ENCODE results near the gene ZFYVE16. TPM values are rescaled to one million over a fixed set of nuclear protein-coding genes. Genes with fewer than 3 reads are reported as not detected.

The ZFYVE16 gene
- total and polyA plus RNA-seq, 2 donors (not counting 1 experiment from before 2014, with no cell fraction given) = 12.9 to 34.2 TPM

DNA sequence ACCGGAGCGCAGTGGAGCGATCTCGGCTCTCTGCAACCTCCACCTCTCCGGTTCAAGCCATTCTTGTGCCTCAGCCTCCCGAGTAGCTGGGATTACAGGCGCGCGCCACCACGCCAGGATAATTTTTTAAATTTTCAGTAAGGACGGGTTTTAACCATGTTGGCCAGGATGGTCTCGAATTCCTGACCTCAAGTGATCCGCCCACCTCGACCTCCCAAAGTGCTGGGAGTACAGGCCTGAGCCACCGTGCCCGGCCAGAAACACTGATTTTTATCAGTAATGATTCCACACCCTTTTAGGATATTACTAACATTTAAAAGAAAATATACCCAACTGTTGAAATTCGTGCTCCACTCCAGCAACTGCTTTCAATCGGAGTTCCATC lies 79.6 kb downstream of the ZFYVE16 start:
- peak overlapping the region; percentile 77 for H3K4me2 ChIP-seq (ENCODE audit: extremely low read depth, insufficient read depth, low read length)
- H4K20me1 ChIP-seq (ENCODE audit: control insufficient read depth, extremely low read depth, insufficient read depth, low read length) = no peaks in the 10 kb centered on the region
- H3K27ac ChIP-seq (ENCODE audit: insufficient read depth, low read length) = peak overlapping the region; percentile 64
- peak overlapping the region; percentile 94 for H2AFZ ChIP-seq (ENCODE audit: low read length)
- peak overlapping the region; percentile 76 to 86 (median 85) for H3K4me3 ChIP-seq (replicated peaks in 1 of 4; ENCODE audit: control extremely low read depth in 1 of 4, insufficient read depth in 1 of 4, low read depth in 3 of 4, low read length in 4 of 4)
- no peaks in the 10 kb centered on the region for H3K36me3 ChIP-seq (ENCODE audit: control insufficient read depth, insufficient read depth, low read length)
- no peak for DNase-seq (ENCODE audit: low read depth in 2 of 2)
- TF ChIP-seq CTCF (conservative IDR thresholded peaks at IDR 0.05 in 1 of 2, IDR thresholded peaks at IDR 0.05 in 1 of 2; ENCODE audit: low read depth in 1 of 2, low read length in 2 of 2) = no peak
- no peak for TF ChIP-seq EZH2 (IDR thresholded peaks at IDR 0.05; ENCODE audit: low read length, missing control alignments)
- H3K9ac ChIP-seq (ENCODE audit: insufficient read depth, low read length) = peak overlapping the region; percentile 79
- no peaks in the 10 kb centered on the region for H3K4me1 ChIP-seq (ENCODE audit: control insufficient read depth, extremely low read depth, insufficient read depth, low read length)
- no peaks in the 10 kb centered on the region for H3K79me2 ChIP-seq (ENCODE audit: control insufficient read depth, insufficient read depth, low read length)
- no peaks in the 10 kb centered on the region for H3K27me3 ChIP-seq (ENCODE audit: control insufficient read depth, insufficient read depth, low read length)
- no peaks in the 10 kb centered on the region for H3K9me3 ChIP-seq (ENCODE audit: control insufficient read depth, insufficient read depth, low read depth, low read length)

- H3K9ac ChIP-seq (ENCODE audit: insufficient read depth, low read length) = peak within 1 kb of the TSS; percentile 79
- no peak for TF ChIP-seq EZH2 (IDR thresholded peaks at IDR 0.05; ENCODE audit: low read length, missing control alignments)
- TF ChIP-seq CTCF (conservative IDR thresholded peaks at IDR 0.05 in 1 of 2, IDR thresholded peaks at IDR 0.05 in 1 of 2; ENCODE audit: low read depth in 1 of 2, low read length in 2 of 2) = peak in 1 of 2 donors; percentile 33
- H3K4me2 ChIP-seq (ENCODE audit: extremely low read depth, insufficient read depth, low read length) = peak within 1 kb of the TSS; percentile 92
Observed at GRCh38 chr5:80487829-80488721, 80.2 kb downstream of the ZFYVE16 start, which contains the start of gene FAM151B. TSS of gene FAM151B (plus strand) at chr5:80488100. CDS start at chr5:80488124, 24 bp downstream.

GRCh38 chr5:80491296-80491695 lies 83.4 kb downstream of the ZFYVE16 start:
- Histone ChIP-seq H3K9ac (ENCODE audit: insufficient read depth, low read length) (no peak overlapping the region), H3K4me1 (ENCODE audit: control insufficient read depth, extremely low read depth, insufficient read depth, low read length) (no peaks in the 10 kb centered on the region), H3K9me3 (ENCODE audit: control insufficient read depth, insufficient read depth, low read depth, low read length) (no peaks in the 10 kb centered on the region), H3K4me2 (ENCODE audit: extremely low read depth, insufficient read depth, low read length) (no peak overlapping the region), H3K27me3 (ENCODE audit: control insufficient read depth, insufficient read depth, low read length) (no peaks in the 10 kb centered on the region), H3K4me3 (replicated peaks in 1 of 4; ENCODE audit: control extremely low read depth in 1 of 4, insufficient read depth in 1 of 4, low read depth in 3 of 4, low read length in 4 of 4) (no peak overlapping the region), H2AFZ (ENCODE audit: low read length) (no peak overlapping the region), H4K20me1 (ENCODE audit: control insufficient read depth, extremely low read depth, insufficient read depth, low read length) (no peaks in the 10 kb centered on the region), H3K27ac (ENCODE audit: insufficient read depth, low read length) (no peak overlapping the region), H3K79me2 (ENCODE audit: control insufficient read depth, insufficient read depth, low read length) (no peaks in the 10 kb centered on the region), H3K36me3 (ENCODE audit: control insufficient read depth, insufficient read depth, low read length) (no peaks in the 10 kb centered on the region)
- TF ChIP-seq EZH2 (IDR thresholded peaks at IDR 0.05; ENCODE audit: low read length, missing control alignments) (no peak), CTCF (conservative IDR thresholded peaks at IDR 0.05 in 1 of 2, IDR thresholded peaks at IDR 0.05 in 1 of 2; ENCODE audit: low read depth in 1 of 2, low read length in 2 of 2) (no peak)
- no peak for DNase-seq (ENCODE audit: low read depth in 2 of 2)

More at GRCh38 chr5:80487829-80488721, 80.2 kb downstream of the ZFYVE16 start, which contains the start of gene FAM151B:
- no peaks in the 10 kb centered on the region for H3K9me3 ChIP-seq (ENCODE audit: control insufficient read depth, insufficient read depth, low read depth, low read length)
- H3K27me3 ChIP-seq (ENCODE audit: control insufficient read depth, insufficient read depth, low read length) = no peaks in the 10 kb centered on the region
- peak within 1 kb of the TSS; percentile 64 for H3K27ac ChIP-seq (ENCODE audit: insufficient read depth, low read length)
- H3K4me1 ChIP-seq (ENCODE audit: control insufficient read depth, extremely low read depth, insufficient read depth, low read length) = no peaks in the 10 kb centered on the region
- H3K36me3 ChIP-seq (ENCODE audit: control insufficient read depth, insufficient read depth, low read length) = no peaks in the 10 kb centered on the region
- peak within 1 kb of the TSS; percentile 76 to 86 (median 85) for H3K4me3 ChIP-seq (replicated peaks in 1 of 4; ENCODE audit: control extremely low read depth in 1 of 4, insufficient read depth in 1 of 4, low read depth in 3 of 4, low read length in 4 of 4)
- peak; percentile 84 to 93 for DNase-seq (ENCODE audit: low read depth in 2 of 2)
- peak within 1 kb of the TSS; percentile 94 for H2AFZ ChIP-seq (ENCODE audit: low read length)
- no peaks in the 10 kb centered on the region for H4K20me1 ChIP-seq (ENCODE audit: control insufficient read depth, extremely low read depth, insufficient read depth, low read length)
- H3K79me2 ChIP-seq (ENCODE audit: control insufficient read depth, insufficient read depth, low read length) = no peaks in the 10 kb centered on the region
